COLO668 (cell line): ENCODE data around the gene WDR59.

Experiments
- DNase-seq: peaks from one replicate; lab custom pipeline; 2025; ENCODE audit not compliant: unreplicated experiment; lab: John Stamatoyannopoulos, UW

The WDR59 gene

GRCh38 chr16:74825016-74825415, 159.9 kb downstream of the WDR59 start:
- no peak for DNase-seq
